Skin epidermis (tissue), 12 donors: ENCODE data around the gene SLC25A41.

Source experiments
- H3K27ac ChIP-seq, 21 experiments: fragments of 200-600 bp; sonication (generic) in 11 of 21; one replicate each; pipeline ENCODE4 v1.5.0; 2020; ENCODE audit warnings: mild to moderate bottlenecking in 3 of 21, inconsistent platforms in 2 of 21, moderate library complexity in 2 of 21
- H3K4me3 ChIP-seq, 7 experiments: fragments of 200-600 bp; sonication (generic) in 2 of 7; one replicate each; pipeline ENCODE4 v1.5.0; 2020; ENCODE audit warnings: inconsistent platforms in 2 of 7, mild to moderate bottlenecking in 2 of 7, moderate library complexity in 1 of 7

The SLC25A41 gene

DNA sequence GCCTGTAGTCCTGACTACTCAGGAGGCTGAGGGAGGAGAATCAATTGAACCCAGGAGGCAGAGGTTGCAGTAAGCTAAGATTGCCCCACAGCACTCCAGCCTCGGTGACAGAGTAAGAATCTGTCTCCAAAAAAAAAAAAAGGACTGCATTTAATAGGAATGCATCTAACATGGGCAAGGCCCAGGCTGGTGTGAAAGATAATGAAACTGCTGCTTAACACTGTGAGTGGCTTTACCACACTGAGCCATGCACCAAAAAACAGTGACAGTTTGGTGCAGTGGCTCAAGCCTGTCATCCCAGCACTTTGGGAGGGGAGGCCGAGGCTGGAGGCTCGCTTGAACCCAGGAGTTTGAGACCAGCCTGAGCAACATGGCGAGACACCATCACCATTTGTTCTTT is 49.2 kb downstream of the SLC25A41 start:
- Histone ChIP-seq H3K4me3 (no peak overlapping the region), H3K27ac (no peak overlapping the region)

DNA sequence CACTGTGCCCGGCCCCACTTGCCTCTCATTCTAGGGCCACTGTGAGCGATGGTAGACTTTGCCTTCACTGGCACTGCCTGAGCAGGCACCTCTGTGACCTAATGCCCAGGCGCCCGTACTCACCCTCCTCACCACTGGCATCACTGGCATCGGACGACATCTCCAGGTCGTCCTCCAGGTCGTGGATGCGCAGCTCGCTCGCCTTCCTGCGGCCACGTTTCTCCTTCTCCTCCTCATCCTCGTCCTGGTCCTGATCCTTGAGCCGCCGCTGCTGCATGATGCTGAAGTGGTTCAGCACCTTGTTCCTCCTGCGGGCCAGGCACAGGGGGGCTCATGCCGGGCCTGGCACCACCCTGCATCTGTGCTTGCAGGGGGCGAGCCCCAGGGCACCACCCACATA is 50.4 kb downstream of the SLC25A41 start:
- Histone ChIP-seq H3K4me3 (no peak overlapping the region), H3K27ac (no peak overlapping the region)

DNA sequence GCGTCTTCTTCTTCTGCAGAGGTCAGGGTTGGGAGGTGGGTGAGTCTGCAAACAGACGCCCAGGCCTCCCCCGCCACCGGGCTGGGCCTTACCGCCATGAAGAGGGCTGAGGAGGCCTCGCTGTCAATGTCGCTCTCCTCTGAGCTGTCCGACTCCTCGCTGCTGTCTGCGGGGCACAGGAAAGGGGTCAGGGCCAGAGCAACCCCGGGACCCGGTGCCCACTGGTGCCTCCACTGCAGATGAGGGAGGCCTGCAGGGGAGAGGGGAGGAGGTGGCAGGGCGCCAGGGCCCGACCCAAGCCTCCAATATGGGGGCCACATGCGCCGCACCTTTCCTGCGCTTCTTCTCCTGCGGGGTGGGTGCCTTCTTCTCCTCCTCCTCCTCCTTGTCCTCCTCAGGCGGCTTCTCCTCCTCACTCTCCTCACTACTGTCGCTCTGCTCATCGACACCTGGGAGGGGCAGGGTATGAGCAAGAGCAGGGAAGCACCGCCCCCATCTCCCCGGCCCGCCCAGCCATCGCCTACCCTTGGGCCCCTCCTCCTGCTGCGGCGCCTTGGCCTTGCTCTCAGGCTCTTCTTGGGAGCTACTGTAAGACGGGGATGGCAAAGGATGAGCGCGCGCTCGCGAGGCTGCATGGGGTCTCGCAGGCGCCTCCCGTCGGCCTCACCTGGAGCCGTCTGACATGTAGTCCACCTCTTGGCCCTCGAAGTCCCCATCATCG is 52.4 kb downstream of the SLC25A41 start:
- H3K27ac ChIP-seq: no peak overlapping the region
- peak overlapping the region in 1 of 7 experiments; percentile 13 for H3K4me3 ChIP-seq

DNA sequence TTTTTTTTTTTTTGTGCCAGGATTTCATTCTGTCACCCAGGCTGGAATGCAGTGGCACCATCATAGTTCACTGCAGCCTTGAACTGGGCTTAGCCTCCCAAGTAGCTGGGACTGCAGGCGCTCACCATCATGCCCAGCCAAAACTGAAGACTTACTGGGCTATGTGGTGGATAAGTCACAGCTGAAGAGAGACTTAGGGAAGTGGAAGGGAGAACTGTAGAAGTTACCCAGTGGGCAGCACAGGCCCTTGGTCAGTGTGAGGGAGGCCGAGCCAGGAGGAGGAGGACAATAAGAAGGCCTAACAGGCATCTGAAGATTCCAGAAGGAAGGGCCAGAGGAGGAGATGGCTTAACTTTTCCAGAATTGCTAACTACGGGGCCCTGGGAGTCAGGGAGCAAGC is 53.8 kb downstream of the SLC25A41 start:
- no peak overlapping the region for H3K4me3 ChIP-seq
- H3K27ac ChIP-seq: no peak overlapping the region

DNA sequence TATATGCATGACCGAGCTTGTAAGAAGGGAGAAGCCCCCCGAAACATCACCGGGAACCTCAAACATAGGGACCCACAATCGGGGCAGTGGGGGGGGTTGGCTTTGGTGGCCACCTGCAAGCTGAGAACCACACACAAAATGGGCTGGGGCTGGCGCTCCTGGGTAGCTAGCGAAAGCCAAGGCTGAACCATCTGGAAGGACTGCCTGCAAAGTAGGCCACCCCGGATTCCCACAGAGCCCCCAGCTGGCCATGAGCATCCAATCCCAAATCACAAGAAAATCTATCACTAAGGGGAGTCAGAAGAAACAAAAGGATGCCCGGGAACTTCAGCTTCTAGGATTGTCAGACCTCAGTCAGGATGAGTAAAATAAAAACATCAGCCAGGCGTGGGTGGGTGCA is 55.1 kb downstream of the SLC25A41 start:
- no peak overlapping the region for H3K4me3 ChIP-seq
- no peak overlapping the region for H3K27ac ChIP-seq

DNA sequence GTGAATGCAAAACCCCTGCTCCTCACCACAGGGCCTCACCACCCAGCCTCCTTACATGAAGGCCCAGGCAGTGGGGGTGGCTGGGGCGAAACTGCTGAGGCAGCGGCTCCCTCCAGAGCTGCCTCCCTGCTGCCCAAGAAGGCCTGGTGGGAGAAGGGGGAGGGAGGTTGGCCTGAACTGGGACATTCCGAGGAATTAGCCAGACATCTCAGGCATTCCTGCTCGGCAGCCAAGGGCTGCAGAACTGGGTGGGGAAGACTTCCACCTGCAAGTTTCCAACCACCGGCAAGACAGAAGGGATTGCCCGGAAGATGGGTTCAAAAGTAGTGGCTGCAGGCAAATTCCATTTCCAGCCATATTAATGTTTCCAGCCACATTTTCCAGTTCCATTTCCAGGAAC is 55.5 kb downstream of the SLC25A41 start:
- Histone ChIP-seq H3K4me3 (no peak overlapping the region), H3K27ac (no peak overlapping the region)

DNA sequence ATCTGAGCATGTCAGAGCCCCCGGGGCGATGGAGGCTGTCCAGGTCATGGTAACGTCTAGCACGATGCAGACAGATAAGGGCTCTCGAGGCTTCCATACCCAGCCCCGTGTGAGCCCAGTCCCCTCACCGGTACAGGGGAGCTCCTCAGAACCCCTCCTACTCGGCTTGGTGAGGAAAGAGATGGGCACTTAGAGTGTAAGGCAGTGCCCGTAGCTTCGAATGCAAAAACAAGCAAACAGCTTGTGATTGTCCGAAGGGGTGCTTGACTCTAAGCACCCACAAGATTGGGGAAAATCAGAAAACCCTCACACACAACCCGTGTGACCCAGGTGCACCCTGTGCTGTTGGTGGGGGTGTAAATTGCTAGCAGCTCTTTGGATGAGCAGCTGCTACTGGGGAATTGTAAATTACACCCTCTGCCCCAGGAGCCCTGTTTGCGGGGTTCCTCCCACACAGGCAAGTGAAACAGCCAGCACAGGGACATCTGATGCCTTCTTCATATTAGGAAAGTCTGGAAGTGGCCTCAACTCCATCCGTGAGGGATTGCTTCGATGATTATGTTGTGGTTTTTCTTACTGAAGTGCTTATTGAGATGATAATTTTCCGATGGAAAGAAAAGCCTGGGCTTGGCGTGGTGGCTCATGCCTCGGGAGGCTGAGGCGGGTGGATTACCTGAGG is 56.9 kb downstream of the SLC25A41 start:
- H3K27ac ChIP-seq: peak overlapping the region in 1 of 21 experiments; percentile 26

More for the DNA sequence above, 56.9 kb downstream of the SLC25A41 start:
- no peak overlapping the region for H3K4me3 ChIP-seq
